ENCODE data around the gene TXNRD2.

Gene TXNRD2

DNA sequence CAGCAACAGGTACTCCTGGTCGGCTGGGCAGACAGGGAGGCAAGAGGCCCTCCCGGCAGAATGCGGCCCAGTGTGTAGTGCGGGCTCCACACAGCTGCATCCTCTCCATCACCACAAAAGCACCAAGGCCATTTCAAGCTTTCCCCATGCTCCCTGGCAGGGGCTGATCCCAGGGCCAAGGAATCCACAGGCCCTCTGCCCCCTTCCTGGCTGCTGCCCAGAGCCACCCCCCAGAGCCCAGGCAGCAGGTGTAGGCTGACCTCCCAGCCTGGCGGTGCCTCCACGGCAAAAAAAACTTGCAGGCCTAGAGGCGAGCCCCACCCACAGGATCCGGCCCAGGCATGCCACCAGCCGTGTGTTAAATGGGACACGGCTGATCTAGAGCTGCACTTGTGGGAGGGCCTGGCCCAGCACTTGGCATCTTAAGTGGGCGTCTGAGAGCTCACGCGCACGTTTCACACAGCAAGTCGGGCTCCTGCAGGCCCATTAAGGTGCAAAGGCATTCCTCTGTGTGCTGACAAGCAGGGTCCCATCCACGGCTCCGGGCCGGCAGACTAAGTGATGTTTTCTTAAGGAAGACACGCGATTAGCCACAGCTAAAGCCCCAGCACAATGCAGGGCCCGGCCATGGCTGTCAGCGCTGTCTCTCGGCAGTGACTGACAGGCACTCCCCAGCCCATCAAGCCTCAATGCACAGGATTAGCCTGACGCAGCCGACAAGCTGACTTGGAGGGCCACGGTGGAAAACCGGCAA lies 67.1 kb downstream of the TXNRD2 start:
- Histone ChIP-seq H2AFZ (ENCODE audit: low read depth, low read length) (no peak overlapping the region), H3K23ac (ENCODE audit: low read length in 2 of 2) (no peak overlapping the region), H3K18ac (ENCODE audit: low read depth in 1 of 2, low read length in 2 of 2) (no peak overlapping the region), H3K9me3 (ENCODE audit: control insufficient read depth, low read length) (no peaks in the 10 kb centered on the region), H2AK5ac (ENCODE audit: low read length, severe bottlenecking) (no peak overlapping the region), H4K8ac (ENCODE audit: low read length) (no peak overlapping the region), H3K9ac (ENCODE audit: low read length) (no peak overlapping the region), H2BK15ac (ENCODE audit: low read depth, poor library complexity, severe bottlenecking) (peak overlapping the region; percentile 3), H2BK120ac (ENCODE audit: low read depth, low read length) (no peak overlapping the region), H3K27ac (ENCODE audit: low read length, poor library complexity, severe bottlenecking) (no peak overlapping the region), H2BK12ac (ENCODE audit: low read length in 2 of 2) (no peak overlapping the region), H3K4me1 (ENCODE audit: control insufficient read depth, insufficient read depth, low read depth, low read length) (peaks cover 54% of the 10 kb centered on the region), H3K27me3 (ENCODE audit: control insufficient read depth in 1 of 2, insufficient read depth in 1 of 2, low read length in 2 of 2) (no peaks in the 10 kb centered on the region), H3K4ac (ENCODE audit: low read depth in 1 of 2, low read length in 2 of 2) (no peak overlapping the region), H3K36me3 (ENCODE audit: control insufficient read depth in 1 of 2, insufficient read depth in 2 of 2, low read depth in 1 of 2, low read length in 2 of 2) (peaks cover 0 to 45% of the 10 kb centered on the region in 2 experiments), H3K14ac (ENCODE audit: low read length in 2 of 2) (peak overlapping the region in 1 of 2 experiments; percentile 6), H3K4me2 (ENCODE audit: low read length, poor library complexity, severe bottlenecking) (no peak overlapping the region), H3K4me3 (ENCODE audit: insufficient read depth in 1 of 2, low read depth in 1 of 2, low read length in 2 of 2) (no peak overlapping the region), H3K79me1 (replicated peaks; ENCODE audit: low read length, poor library complexity, severe bottlenecking) (peaks cover 4% of the 10 kb centered on the region), H2BK5ac (ENCODE audit: low read depth, low read length, poor library complexity, severe bottlenecking) (no peak overlapping the region), H4K91ac (ENCODE audit: low read length) (peak overlapping the region; percentile 21)
- no peak for DNase-seq
- WGBS: 85% methylated on average over 26 of the region's 27 CpGs

DNA sequence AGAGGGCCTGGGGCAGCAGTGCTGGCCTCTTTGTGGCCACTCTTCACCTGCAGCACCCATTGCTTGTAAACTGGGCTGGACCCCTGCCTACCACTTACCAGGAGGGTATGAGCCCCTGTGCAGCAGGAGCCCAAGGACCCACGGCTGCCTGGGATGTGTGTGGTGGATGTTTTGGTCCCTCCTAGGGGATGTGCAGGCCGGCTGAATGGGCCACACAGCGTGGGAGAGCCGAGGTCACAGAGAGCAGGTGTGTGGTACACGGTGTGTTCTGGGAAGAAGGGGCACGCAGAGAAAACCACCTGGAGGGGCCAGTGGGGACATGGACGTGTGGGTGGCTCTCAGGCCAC lies 67.7 kb downstream of the TXNRD2 start:
- Histone ChIP-seq H3K14ac (ENCODE audit: low read length in 2 of 2) (no peak overlapping the region), H3K36me3 (ENCODE audit: control insufficient read depth in 1 of 2, insufficient read depth in 2 of 2, low read depth in 1 of 2, low read length in 2 of 2) (peaks cover 0 to 45% of the 10 kb centered on the region in 2 experiments), H2BK5ac (ENCODE audit: low read depth, low read length, poor library complexity, severe bottlenecking) (no peak overlapping the region), H3K4me1 (ENCODE audit: control insufficient read depth, insufficient read depth, low read depth, low read length) (peaks cover 50% of the 10 kb centered on the region), H3K23ac (ENCODE audit: low read length in 2 of 2) (no peak overlapping the region), H3K4me2 (ENCODE audit: low read length, poor library complexity, severe bottlenecking) (no peak overlapping the region), H4K91ac (ENCODE audit: low read length) (peak overlapping the region; percentile 11), H3K27ac (ENCODE audit: low read length, poor library complexity, severe bottlenecking) (no peak overlapping the region), H3K4me3 (ENCODE audit: insufficient read depth in 1 of 2, low read depth in 1 of 2, low read length in 2 of 2) (no peak overlapping the region), H3K9ac (ENCODE audit: low read length) (no peak overlapping the region), H2BK12ac (ENCODE audit: low read length in 2 of 2) (no peak overlapping the region), H2AK5ac (ENCODE audit: low read length, severe bottlenecking) (no peak overlapping the region), H3K79me1 (replicated peaks; ENCODE audit: low read length, poor library complexity, severe bottlenecking) (peaks cover 4% of the 10 kb centered on the region), H3K9me3 (ENCODE audit: control insufficient read depth, low read length) (no peaks in the 10 kb centered on the region), H2BK15ac (ENCODE audit: low read depth, poor library complexity, severe bottlenecking) (no peak overlapping the region), H3K4ac (ENCODE audit: low read depth in 1 of 2, low read length in 2 of 2) (no peak overlapping the region), H2BK120ac (ENCODE audit: low read depth, low read length) (no peak overlapping the region), H4K8ac (ENCODE audit: low read length) (no peak overlapping the region), H2AFZ (ENCODE audit: low read depth, low read length) (no peak overlapping the region), H3K27me3 (ENCODE audit: control insufficient read depth in 1 of 2, insufficient read depth in 1 of 2, low read length in 2 of 2) (no peaks in the 10 kb centered on the region), H3K18ac (ENCODE audit: low read depth in 1 of 2, low read length in 2 of 2) (no peak overlapping the region)
- 92% methylated on average over 6 of the region's 7 CpGs for WGBS
- no peak for DNase-seq

DNA sequence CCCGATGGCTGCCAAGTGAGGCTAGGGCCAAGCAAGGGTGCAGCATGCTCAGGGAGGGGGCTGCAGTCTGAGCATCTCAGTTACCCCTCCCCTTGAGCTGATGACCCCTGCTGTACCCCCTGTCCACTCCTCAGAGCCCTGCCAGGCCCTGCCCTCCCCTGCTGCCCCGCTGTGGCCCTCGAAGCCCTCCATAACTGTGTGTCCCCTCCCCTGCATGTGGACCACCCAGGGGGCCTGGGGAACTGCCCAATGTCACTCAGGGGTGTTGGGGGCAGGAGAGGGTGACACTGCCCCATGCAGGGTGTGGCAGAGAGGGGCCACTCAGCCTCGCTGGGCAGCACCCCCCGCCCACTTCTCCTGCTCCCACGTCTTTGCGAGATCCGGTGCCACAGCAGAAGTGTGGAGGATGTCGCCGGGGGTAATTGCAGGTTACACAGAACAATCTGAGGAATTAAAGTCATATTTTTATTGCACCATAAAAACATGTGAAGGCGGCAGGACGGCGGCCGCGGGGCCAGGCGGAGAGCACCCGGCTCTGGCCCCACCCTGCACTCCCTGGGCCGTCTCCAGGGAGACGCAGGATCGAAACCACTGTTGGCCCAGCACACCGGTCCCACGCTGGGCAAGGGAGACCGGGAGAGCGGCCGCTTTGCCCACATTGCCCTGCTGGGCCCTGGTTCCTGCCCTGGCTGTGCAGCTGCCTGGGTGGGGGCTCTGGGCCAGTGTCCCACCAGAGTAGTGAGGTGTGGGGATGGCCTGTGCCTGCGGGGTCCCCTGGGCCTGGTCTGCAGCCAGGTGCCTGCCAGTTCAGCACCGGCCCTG lies 68.3 kb downstream of the TXNRD2 start:
- Histone ChIP-seq H2BK120ac (ENCODE audit: low read depth, low read length) (no peak overlapping the region), H2AFZ (ENCODE audit: low read depth, low read length) (no peak overlapping the region), H3K4ac (ENCODE audit: low read depth in 1 of 2, low read length in 2 of 2) (no peak overlapping the region), H2BK12ac (ENCODE audit: low read length in 2 of 2) (no peak overlapping the region), H3K14ac (ENCODE audit: low read length in 2 of 2) (peak overlapping the region in 1 of 2 experiments; percentile 48), H3K23ac (ENCODE audit: low read length in 2 of 2) (no peak overlapping the region), H2AK5ac (ENCODE audit: low read length, severe bottlenecking) (no peak overlapping the region), H3K4me2 (ENCODE audit: low read length, poor library complexity, severe bottlenecking) (no peak overlapping the region), H3K4me3 (ENCODE audit: insufficient read depth in 1 of 2, low read depth in 1 of 2, low read length in 2 of 2) (no peak overlapping the region), H3K4me1 (ENCODE audit: control insufficient read depth, insufficient read depth, low read depth, low read length) (peaks cover 45% of the 10 kb centered on the region), H3K9me3 (ENCODE audit: control insufficient read depth, low read length) (no peaks in the 10 kb centered on the region), H3K18ac (ENCODE audit: low read depth in 1 of 2, low read length in 2 of 2) (no peak overlapping the region), H3K79me1 (replicated peaks; ENCODE audit: low read length, poor library complexity, severe bottlenecking) (peaks cover 8% of the 10 kb centered on the region), H3K27ac (ENCODE audit: low read length, poor library complexity, severe bottlenecking) (no peak overlapping the region), H3K27me3 (ENCODE audit: control insufficient read depth in 1 of 2, insufficient read depth in 1 of 2, low read length in 2 of 2) (no peaks in the 10 kb centered on the region), H3K36me3 (ENCODE audit: control insufficient read depth in 1 of 2, insufficient read depth in 2 of 2, low read depth in 1 of 2, low read length in 2 of 2) (peaks cover 0 to 45% of the 10 kb centered on the region in 2 experiments), H4K91ac (ENCODE audit: low read length) (peak overlapping the region; percentile 11), H3K9ac (ENCODE audit: low read length) (no peak overlapping the region), H4K8ac (ENCODE audit: low read length) (no peak overlapping the region), H2BK5ac (ENCODE audit: low read depth, low read length, poor library complexity, severe bottlenecking) (no peak overlapping the region), H2BK15ac (ENCODE audit: low read depth, poor library complexity, severe bottlenecking) (no peak overlapping the region)
- no peak for DNase-seq
- 91% methylated on average over 26 of the region's 27 CpGs for WGBS

DNA sequence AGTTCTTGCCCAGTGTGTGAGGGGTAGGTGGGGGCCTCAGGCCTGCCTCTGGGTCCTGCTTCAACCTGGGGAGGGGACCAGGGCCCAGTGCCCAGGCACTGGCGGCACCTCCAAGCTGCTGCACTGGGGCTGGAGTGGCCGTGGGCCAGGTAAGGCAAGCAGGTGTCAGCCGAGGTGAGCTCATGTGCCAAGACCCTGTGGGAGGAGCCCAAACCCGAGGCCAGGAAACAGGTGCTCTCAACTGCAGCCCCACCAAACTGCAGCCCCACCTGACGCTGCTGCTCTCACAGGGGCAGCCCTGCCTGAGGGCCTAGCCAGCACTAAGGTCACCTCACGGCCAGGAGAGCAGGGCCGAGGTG lies 68.9 kb downstream of the TXNRD2 start:
- Histone ChIP-seq H2AK5ac (ENCODE audit: low read length, severe bottlenecking) (no peak overlapping the region), H3K23ac (ENCODE audit: low read length in 2 of 2) (no peak overlapping the region), H3K27me3 (ENCODE audit: control insufficient read depth in 1 of 2, insufficient read depth in 1 of 2, low read length in 2 of 2) (no peaks in the 10 kb centered on the region), H3K4me1 (ENCODE audit: control insufficient read depth, insufficient read depth, low read depth, low read length) (peaks cover 39% of the 10 kb centered on the region), H4K91ac (ENCODE audit: low read length) (no peak overlapping the region), H3K79me1 (replicated peaks; ENCODE audit: low read length, poor library complexity, severe bottlenecking) (peaks cover 8% of the 10 kb centered on the region), H3K9ac (ENCODE audit: low read length) (no peak overlapping the region), H2BK120ac (ENCODE audit: low read depth, low read length) (no peak overlapping the region), H2BK15ac (ENCODE audit: low read depth, poor library complexity, severe bottlenecking) (no peak overlapping the region), H3K9me3 (ENCODE audit: control insufficient read depth, low read length) (no peaks in the 10 kb centered on the region), H2AFZ (ENCODE audit: low read depth, low read length) (no peak overlapping the region), H3K36me3 (ENCODE audit: control insufficient read depth in 1 of 2, insufficient read depth in 2 of 2, low read depth in 1 of 2, low read length in 2 of 2) (peaks cover 0 to 41% of the 10 kb centered on the region in 2 experiments), H4K8ac (ENCODE audit: low read length) (no peak overlapping the region), H3K27ac (ENCODE audit: low read length, poor library complexity, severe bottlenecking) (no peak overlapping the region), H3K4me3 (ENCODE audit: insufficient read depth in 1 of 2, low read depth in 1 of 2, low read length in 2 of 2) (no peak overlapping the region), H3K4me2 (ENCODE audit: low read length, poor library complexity, severe bottlenecking) (no peak overlapping the region), H2BK12ac (ENCODE audit: low read length in 2 of 2) (no peak overlapping the region), H3K18ac (ENCODE audit: low read depth in 1 of 2, low read length in 2 of 2) (no peak overlapping the region), H2BK5ac (ENCODE audit: low read depth, low read length, poor library complexity, severe bottlenecking) (no peak overlapping the region), H3K14ac (ENCODE audit: low read length in 2 of 2) (peak overlapping the region in 1 of 2 experiments; percentile 48), H3K4ac (ENCODE audit: low read depth in 1 of 2, low read length in 2 of 2) (no peak overlapping the region)
- DNase-seq: no peak
- WGBS: 85% methylated on average over 7 of the region's 7 CpGs
